ENCODE results near the gene ITGB7.
"Not testable (repeated sequence)": the region's sequence is repeated elsewhere in the genome, so short reads cannot be mapped to it uniquely, and the experiment has no call there.

Gene ITGB7

GRCh38 chr12:53187145-53187899 is 19.7 kb downstream of the ITGB7 start:
- peaks cover 43% of the 10 kb centered on the region for H3K36me3 Mint-ChIP-seq (ENCODE audit: low read depth)
- H3K4me1 Mint-ChIP-seq, result peaks cover 35% of the 10 kb centered on the region
- ATAC-seq (no peak), DNase-seq (no peak)
- no peak overlapping the region for H3K27ac Mint-ChIP-seq
- no peak overlapping the region for H3K4me3 Mint-ChIP-seq
- H3K27me3 Mint-ChIP-seq, result no peaks in the 10 kb centered on the region
- no peaks in the 10 kb centered on the region for H3K9me3 Mint-ChIP-seq

DNA sequence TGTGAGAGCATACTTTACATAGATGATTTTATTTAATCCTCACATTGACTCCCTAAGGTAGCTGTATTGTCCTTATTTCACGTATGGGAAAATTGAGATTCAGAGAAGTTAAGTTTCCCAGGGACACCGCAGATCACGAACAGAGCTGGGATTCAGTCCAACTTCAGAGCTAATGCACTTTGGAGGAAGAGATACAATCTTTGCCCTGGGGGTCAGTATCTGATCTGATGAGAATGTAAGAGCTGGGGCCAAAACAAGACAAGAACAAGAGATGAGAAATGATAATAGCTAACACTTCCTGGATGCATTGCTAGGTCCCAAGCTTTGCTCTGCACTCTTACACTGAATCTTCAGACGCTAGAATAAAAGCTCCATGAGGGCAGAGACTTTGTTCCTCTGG is 20.3 kb downstream of the ITGB7 start:
- H3K4me1 Mint-ChIP-seq, result peaks cover 40% of the 10 kb centered on the region
- H3K27me3 Mint-ChIP-seq, result no peaks in the 10 kb centered on the region
- no peak overlapping the region for H3K27ac Mint-ChIP-seq
- H3K9me3 Mint-ChIP-seq, result no peaks in the 10 kb centered on the region
- H3K4me3 Mint-ChIP-seq, result no peak overlapping the region
- peaks cover 46% of the 10 kb centered on the region for H3K36me3 Mint-ChIP-seq (ENCODE audit: low read depth)
- ATAC-seq (no peak), DNase-seq (no peak)

DNA sequence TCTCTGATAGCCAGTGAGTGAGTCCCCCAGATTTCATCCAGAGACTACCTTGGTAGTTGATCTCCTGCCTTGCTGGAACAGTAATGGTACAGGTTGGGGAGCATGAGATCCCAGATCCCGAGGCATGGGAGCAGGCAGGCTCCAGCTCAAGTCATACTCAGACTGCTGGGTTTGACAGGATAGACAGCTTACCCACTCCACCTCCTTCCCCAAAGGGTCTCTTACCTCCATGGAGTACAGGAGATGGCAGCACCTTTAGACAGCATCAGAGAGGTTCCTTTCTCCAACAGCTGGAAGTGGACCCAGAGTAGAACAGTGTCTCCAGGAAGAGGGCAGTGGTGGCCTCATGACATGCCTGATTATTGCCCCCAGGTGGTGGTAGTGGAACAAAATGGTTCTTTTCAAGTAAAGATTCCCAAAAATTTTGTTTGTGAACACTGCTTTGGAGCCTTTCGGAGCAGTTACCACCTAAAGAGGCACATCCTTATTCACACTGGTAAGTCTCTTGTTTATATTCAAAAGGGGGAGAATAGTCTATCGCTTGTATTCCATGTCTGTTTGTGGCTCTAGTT is 21.4 kb downstream of the ITGB7 start:
- no peaks in the 10 kb centered on the region for H3K27me3 Mint-ChIP-seq
- no peak overlapping the region for H3K4me3 Mint-ChIP-seq
- no peak for DNase-seq
- H3K36me3 Mint-ChIP-seq (ENCODE audit: low read depth), result peaks cover 48% of the 10 kb centered on the region
- peaks cover 44% of the 10 kb centered on the region for H3K4me1 Mint-ChIP-seq
- no peaks in the 10 kb centered on the region for H3K9me3 Mint-ChIP-seq
- ATAC-seq, result no peak
- H3K27ac Mint-ChIP-seq, result peak overlapping the region; percentile 50

- ATAC-seq (no peak), DNase-seq (no peak)
- H3K27ac Mint-ChIP-seq, result no peak overlapping the region
- peaks cover 48% of the 10 kb centered on the region for H3K36me3 Mint-ChIP-seq (ENCODE audit: low read depth)
- no peak overlapping the region for H3K4me3 Mint-ChIP-seq
- no peaks in the 10 kb centered on the region for H3K9me3 Mint-ChIP-seq
- H3K27me3 Mint-ChIP-seq, result no peaks in the 10 kb centered on the region
- H3K4me1 Mint-ChIP-seq, result peaks cover 42% of the 10 kb centered on the region
Measured at GRCh38 chr12:53184828-53185227, 22.2 kb downstream of the ITGB7 start.

GRCh38 chr12:53182903-53183302 is 24.1 kb downstream of the ITGB7 start:
- Mint-ChIP-seq H3K4me1 (peaks cover 49% of the 10 kb centered on the region), H3K36me3 (ENCODE audit: low read depth) (peaks cover 46% of the 10 kb centered on the region), H3K27me3 (no peaks in the 10 kb centered on the region), H3K27ac (peak overlapping the region; percentile 71), H3K4me3 (peak overlapping the region; percentile 87), H3K9me3 (no peaks in the 10 kb centered on the region)
- no peak for ATAC-seq
- no peak for DNase-seq

- peak overlapping the region; percentile 85 for H3K27ac Mint-ChIP-seq
- no peaks in the 10 kb centered on the region for H3K9me3 Mint-ChIP-seq
- peaks cover 37% of the 10 kb centered on the region for H3K36me3 Mint-ChIP-seq (ENCODE audit: low read depth)
- H3K4me1 Mint-ChIP-seq, result peaks cover 49% of the 10 kb centered on the region
- H3K27me3 Mint-ChIP-seq, result no peaks in the 10 kb centered on the region
- ATAC-seq (no peak), DNase-seq (no peak)
- H3K4me3 Mint-ChIP-seq, result peak overlapping the region; percentile 87
Measured at GRCh38 chr12:53181935-53182334, 25.1 kb downstream of the ITGB7 start.

DNA sequence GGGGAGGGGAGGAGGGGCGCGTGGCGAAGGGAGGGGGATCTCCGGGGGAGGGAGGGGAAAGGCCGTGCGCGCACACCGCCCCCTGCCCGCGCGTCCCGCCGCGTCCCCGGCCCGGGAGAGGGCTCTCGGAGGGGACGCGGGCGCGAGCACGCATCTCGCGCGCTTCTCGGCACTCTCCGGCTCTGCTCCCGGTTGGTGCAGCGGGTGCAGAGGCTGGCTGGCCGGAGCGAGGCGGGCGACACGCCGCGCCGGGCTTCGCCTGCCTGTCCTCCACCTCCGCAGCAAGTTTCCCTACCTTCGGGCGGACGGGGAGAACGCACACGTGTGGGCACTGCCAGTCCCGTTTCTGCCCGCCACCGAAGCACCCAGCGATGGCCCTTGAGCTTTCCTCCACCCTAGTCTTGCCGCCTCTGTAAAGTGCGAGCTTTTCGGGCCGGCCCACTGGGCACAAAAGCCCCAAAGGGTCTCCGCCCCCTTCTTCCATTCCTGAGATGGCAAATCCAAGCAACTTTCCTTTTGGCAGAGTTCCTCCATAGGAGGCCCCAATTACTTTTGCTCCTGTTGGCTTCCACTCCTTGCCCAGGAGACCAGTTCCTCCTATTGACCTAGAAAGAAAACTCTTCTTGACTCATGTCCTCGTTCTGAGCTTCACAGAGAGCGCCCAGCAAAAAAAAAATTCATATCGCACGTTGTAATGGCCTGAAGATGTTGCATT is 26.0 kb downstream of the ITGB7 start:
- peak overlapping the region; percentile 85 for H3K27ac Mint-ChIP-seq
- H3K27me3 Mint-ChIP-seq, result no peaks in the 10 kb centered on the region
- peaks cover 49% of the 10 kb centered on the region for H3K4me1 Mint-ChIP-seq
- H3K36me3 Mint-ChIP-seq (ENCODE audit: low read depth), result peaks cover 30% of the 10 kb centered on the region
- ATAC-seq (peak; percentile 62), DNase-seq (peak; percentile 80)
- peak overlapping the region; percentile 87 for H3K4me3 Mint-ChIP-seq
- H3K9me3 Mint-ChIP-seq, result no peaks in the 10 kb centered on the region

DNA sequence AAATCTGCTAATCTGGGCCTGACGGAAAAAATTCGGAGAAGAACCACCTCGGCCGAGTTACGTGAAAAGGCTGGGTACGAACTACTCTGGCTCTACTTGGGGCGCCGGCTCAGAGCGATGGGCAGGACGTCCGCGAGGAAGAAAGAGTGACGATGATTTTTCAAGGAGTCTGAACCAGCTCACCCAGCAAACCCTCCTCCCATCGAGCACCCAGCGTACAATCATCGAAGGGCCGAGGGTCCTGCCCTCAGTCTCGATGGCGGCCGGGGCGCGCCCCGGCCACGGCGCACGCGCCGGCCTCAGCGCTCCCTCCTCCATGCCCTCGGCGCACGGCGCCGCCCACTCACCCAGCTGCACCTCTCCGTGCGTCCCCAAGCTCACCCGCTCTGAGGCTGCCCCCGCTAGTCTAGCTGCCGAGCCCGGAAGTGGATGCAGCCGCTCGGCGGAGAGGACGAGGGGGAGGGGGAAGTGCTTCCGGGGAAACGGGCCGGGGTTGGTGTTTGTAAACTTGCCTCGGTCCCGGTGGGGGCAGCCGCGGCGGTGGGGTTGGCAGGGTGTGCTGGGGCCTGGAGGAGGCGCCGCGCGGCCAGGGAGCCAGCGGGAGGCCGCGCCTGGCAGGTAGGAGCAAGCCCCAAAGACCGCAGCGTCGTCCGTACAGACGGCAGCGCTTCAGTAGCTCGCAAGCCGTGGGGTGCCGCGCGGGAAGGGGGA is 26.7 kb downstream of the ITGB7 start, which contains the start of the genes CSAD and ZNF740:
Gene CSAD (minus strand): TSS at position 706 of the 711 bp plus-strand sequence. CDS start 7,455 bp downstream, outside the sequence.
Gene ZNF740 (plus strand): TSS at position 503 of the 711 bp plus-strand sequence. CDS start 1,262 bp downstream, outside the sequence.
- H3K36me3 Mint-ChIP-seq (ENCODE audit: low read depth), result peaks cover 23% of the 10 kb centered on the region
- peaks cover 50% of the 10 kb centered on the region for H3K4me1 Mint-ChIP-seq
- no peaks in the 10 kb centered on the region for H3K27me3 Mint-ChIP-seq

GRCh38 chr12:53179687-53180219 is 27.3 kb downstream of the ITGB7 start:
- Mint-ChIP-seq H3K4me1 (peaks cover 50% of the 10 kb centered on the region), H3K27me3 (no peaks in the 10 kb centered on the region), H3K4me3 (peak overlapping the region; percentile 87), H3K36me3 (ENCODE audit: low read depth) (peaks cover 18% of the 10 kb centered on the region), H3K27ac (peak overlapping the region; percentile 89), H3K9me3 (no peaks in the 10 kb centered on the region)
- ATAC-seq, result peak; percentile 9
- DNase-seq, result no peak

More for the DNA sequence above, 26.7 kb downstream of the ITGB7 start, which contains the start of the genes CSAD and ZNF740:
- peak; percentile 98 for ATAC-seq
- peak; percentile 99 for DNase-seq
- no peaks in the 10 kb centered on the region for H3K9me3 Mint-ChIP-seq
- H3K4me3 Mint-ChIP-seq, result peak within 1 kb of the TSS; percentile 87
- peak within 1 kb of the TSS; percentile 89 for H3K27ac Mint-ChIP-seq

DNA sequence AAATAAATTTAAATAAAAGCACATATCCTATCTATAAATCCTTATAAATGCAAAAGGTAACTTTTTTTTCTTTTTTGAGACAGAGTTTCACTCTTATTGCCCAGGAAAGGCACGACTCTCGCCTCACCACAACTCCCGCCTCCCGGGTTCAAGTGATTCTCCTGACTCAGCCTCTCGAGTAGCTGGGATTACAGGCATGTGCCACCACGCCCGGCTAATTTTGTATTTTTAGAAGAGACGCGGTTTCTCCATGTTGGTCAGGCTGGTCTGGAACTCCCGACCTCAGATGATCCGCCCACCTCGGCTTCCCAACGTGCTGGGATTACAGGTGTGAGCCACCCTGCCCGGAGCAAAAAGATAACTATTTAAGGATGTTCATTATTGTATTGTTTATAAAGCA is 28.2 kb downstream of the ITGB7 start:
- not testable (repeated sequence) for H3K27me3 Mint-ChIP-seq, ATAC-seq, H3K9me3 Mint-ChIP-seq, DNase-seq
- H3K4me3 Mint-ChIP-seq, result peak overlapping the region; percentile 87
- peaks cover 42% of the 10 kb centered on the region for H3K4me1 Mint-ChIP-seq
- H3K36me3 Mint-ChIP-seq (ENCODE audit: low read depth), result peaks cover 16% of the 10 kb centered on the region
- peak overlapping the region; percentile 89 for H3K27ac Mint-ChIP-seq

GRCh38 chr12:53177447-53177846 is 29.6 kb downstream of the ITGB7 start:
- ATAC-seq, DNase-seq, H3K9me3 Mint-ChIP-seq, H3K27ac Mint-ChIP-seq, H3K4me3 Mint-ChIP-seq, H3K27me3 Mint-ChIP-seq: not testable (repeated sequence)
- Mint-ChIP-seq H3K36me3 (ENCODE audit: low read depth) (peaks cover 13% of the 10 kb centered on the region), H3K4me1 (peaks cover 29% of the 10 kb centered on the region)

DNA sequence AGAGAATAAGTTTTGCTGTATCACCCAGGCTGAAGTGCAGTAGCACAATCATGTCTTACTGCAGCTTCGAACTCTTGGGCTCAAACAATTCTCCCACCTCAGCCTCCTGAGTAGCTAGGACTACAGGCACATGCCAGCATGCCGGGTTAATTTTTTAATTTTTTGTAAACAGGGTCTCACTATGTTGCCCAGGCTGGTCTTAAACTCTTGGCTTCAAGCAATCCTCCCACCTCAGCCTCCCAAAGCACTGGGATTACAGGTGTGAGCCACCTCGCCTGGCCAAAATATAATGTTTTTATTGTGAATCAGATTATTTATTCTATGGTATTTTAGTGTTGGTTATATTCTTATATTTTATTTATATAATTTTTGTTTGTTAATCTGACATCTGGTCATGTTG is 30.3 kb downstream of the ITGB7 start:
- no peak for DNase-seq
- no peaks in the 10 kb centered on the region for H3K27me3 Mint-ChIP-seq
- no peak overlapping the region for H3K27ac Mint-ChIP-seq

GRCh38 chr12:53174881-53175491 is 32.1 kb downstream of the ITGB7 start:
- H3K27ac Mint-ChIP-seq, result no peak overlapping the region
- DNase-seq (no peak), ATAC-seq (no peak)
- H3K9me3 Mint-ChIP-seq, result no peaks in the 10 kb centered on the region
- peaks cover 1% of the 10 kb centered on the region for H3K36me3 Mint-ChIP-seq (ENCODE audit: low read depth)
- peaks cover 14% of the 10 kb centered on the region for H3K4me1 Mint-ChIP-seq
- no peaks in the 10 kb centered on the region for H3K27me3 Mint-ChIP-seq
- H3K4me3 Mint-ChIP-seq, result no peak overlapping the region

More for the DNA sequence above, 30.3 kb downstream of the ITGB7 start:
- peaks cover 6% of the 10 kb centered on the region for H3K36me3 Mint-ChIP-seq (ENCODE audit: low read depth)
- H3K9me3 Mint-ChIP-seq, result no peaks in the 10 kb centered on the region
- H3K4me1 Mint-ChIP-seq, result peaks cover 22% of the 10 kb centered on the region
- ATAC-seq, result no peak
- H3K4me3 Mint-ChIP-seq, result no peak overlapping the region
